ENCODE data around the gene FMNL2. TPM values are rescaled to one million over a fixed set of nuclear protein-coding genes. Genes with fewer than 3 reads are reported as not detected.

Gene FMNL2
- total and polyA plus RNA-seq, 4 experiments from 2014 or later: 0.06 to 1.6 (median 0.94) TPM; not detected in 1

DNA sequence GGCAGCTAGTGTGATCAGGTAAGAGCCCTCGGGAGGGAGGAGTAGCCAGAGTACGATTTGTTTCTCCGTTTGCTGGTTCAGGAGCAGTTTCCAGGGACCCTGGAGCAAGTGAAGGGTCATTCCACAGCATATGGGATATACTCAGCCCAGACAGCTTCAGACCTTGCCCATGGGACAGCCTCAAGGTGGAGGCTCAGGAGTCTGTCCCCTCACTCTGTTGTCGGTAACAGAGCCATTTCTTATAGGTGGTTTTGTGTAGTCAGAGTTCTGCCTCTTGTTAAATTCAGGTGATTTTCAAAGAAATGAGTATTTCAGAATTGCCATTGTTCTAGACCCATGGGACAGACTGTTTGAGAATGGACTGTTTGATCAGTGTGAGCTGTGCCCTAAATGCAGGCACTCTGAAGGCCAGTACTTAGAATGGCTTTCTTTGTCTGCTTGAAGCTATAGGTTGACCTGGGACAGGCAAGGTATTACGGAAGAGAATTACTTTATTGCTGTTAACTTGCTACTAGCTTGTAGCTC is 15.2 kb downstream of the FMNL2 start:
- Histone ChIP-seq H3K4me3 (ENCODE audit: low read length in 2 of 2) (no peak overlapping the region), H3K36me3 (ENCODE audit: insufficient read depth, low read length) (no peaks in the 10 kb centered on the region), H3K27ac (ENCODE audit: low read depth, low read length) (no peak overlapping the region), H3K9me3 (ENCODE audit: control insufficient read depth in 1 of 2, low read length in 2 of 2) (no peaks in the 10 kb centered on the region), H3K4me1 (ENCODE audit: insufficient read depth, low read length) (no peaks in the 10 kb centered on the region), H3K27me3 (ENCODE audit: insufficient read depth, low read length) (no peaks in the 10 kb centered on the region)
- peaks cover 0 to 2% of the 10 kb centered on the region in 2 donors for H3K27me3 Mint-ChIP-seq
- H3K9me3 Mint-ChIP-seq: no peaks in the 10 kb centered on the region
- ChIA-PET CTCF (ENCODE audit: partially characterized antibody) (interaction anchor here (1.1 kb wide), 1 partner anchor 20 kb away, joined by 3 read pairs; no protein-coding TSS in a partner anchor), POLR2A (ENCODE audit: partially characterized antibody) (no interaction called here)
- intact Hi-C loops (cut with micrococcal nuclease): no loop called here
- H3K36me3 Mint-ChIP-seq: no peaks in the 10 kb centered on the region
- no peak overlapping the region for H3K4me3 Mint-ChIP-seq
- DNase-seq: no peak
- no peak overlapping the region for H3K27ac Mint-ChIP-seq
- H3K4me1 Mint-ChIP-seq: no peaks in the 10 kb centered on the region

DNA sequence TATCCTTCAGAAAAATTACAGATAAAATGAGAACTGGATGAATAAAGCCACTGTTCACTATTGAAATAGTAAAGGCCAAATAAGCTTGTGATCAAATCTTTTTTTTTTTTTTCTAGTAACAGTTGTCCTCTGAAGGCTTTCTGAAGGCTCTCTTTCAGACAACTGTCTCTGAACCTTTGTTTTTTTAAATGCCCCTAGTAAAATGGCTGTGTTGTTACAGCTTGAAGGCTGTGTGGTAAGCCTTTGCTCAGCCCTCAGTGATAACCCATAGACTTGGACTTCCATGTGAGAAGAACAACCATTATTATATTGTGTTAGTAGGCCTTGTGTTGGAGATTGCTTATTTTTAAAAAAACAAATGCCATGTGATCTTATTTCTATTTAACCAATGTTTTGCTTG is 17.6 kb downstream of the FMNL2 start:
- Histone ChIP-seq H3K36me3 (ENCODE audit: insufficient read depth, low read length) (no peaks in the 10 kb centered on the region), H3K9me3 (ENCODE audit: control insufficient read depth in 1 of 2, low read length in 2 of 2) (no peaks in the 10 kb centered on the region), H3K4me3 (ENCODE audit: low read length in 2 of 2) (no peak overlapping the region), H3K27me3 (ENCODE audit: insufficient read depth, low read length) (no peaks in the 10 kb centered on the region), H3K27ac (ENCODE audit: low read depth, low read length) (no peak overlapping the region), H3K4me1 (ENCODE audit: insufficient read depth, low read length) (no peaks in the 10 kb centered on the region)
- POLR2A ChIA-PET (ENCODE audit: partially characterized antibody): no interaction called here
- H3K9me3 Mint-ChIP-seq: peaks cover 0 to 2% (median 0%) of the 10 kb centered on the region in 8 donors
- no peaks in the 10 kb centered on the region for H3K4me1 Mint-ChIP-seq
- DNase-seq: no peak
- peaks cover 0 to 2% of the 10 kb centered on the region in 2 donors for H3K27me3 Mint-ChIP-seq
- no peak overlapping the region for H3K4me3 Mint-ChIP-seq
- intact Hi-C loops (cut with micrococcal nuclease): no loop called here
- CTCF ChIA-PET (ENCODE audit: partially characterized antibody): no interaction called here
- H3K36me3 Mint-ChIP-seq: no peaks in the 10 kb centered on the region
- H3K27ac Mint-ChIP-seq: no peak overlapping the region

DNA sequence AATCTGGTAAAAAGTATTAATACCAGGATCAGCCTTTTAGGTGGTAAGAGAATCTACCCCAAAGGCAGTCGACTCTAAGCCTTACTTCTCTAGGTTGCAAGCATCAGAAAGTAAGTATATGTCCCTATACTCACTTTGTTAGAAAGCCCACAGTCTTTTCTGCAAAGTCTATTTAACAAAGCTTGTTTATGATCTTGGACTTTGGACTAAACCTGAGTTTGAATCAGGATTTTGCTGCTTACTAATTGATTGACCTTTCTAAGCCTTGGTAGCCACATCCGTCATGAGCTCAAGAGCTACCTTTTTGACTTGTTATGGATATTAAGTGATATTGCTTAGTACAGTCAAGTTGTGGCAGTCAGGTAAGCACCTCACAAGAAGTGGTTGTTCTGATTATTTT is 18.4 kb downstream of the FMNL2 start:
- no peak overlapping the region for H3K4me3 Mint-ChIP-seq
- no peaks in the 10 kb centered on the region for H3K36me3 Mint-ChIP-seq
- Histone ChIP-seq H3K4me1 (ENCODE audit: insufficient read depth, low read length) (no peaks in the 10 kb centered on the region), H3K27me3 (ENCODE audit: insufficient read depth, low read length) (no peaks in the 10 kb centered on the region), H3K36me3 (ENCODE audit: insufficient read depth, low read length) (no peaks in the 10 kb centered on the region), H3K9me3 (ENCODE audit: control insufficient read depth in 1 of 2, low read length in 2 of 2) (no peaks in the 10 kb centered on the region), H3K4me3 (ENCODE audit: low read length in 2 of 2) (no peak overlapping the region), H3K27ac (ENCODE audit: low read depth, low read length) (no peak overlapping the region)
- peaks cover 0 to 2% (median 0%) of the 10 kb centered on the region in 8 donors for H3K9me3 Mint-ChIP-seq
- DNase-seq: no peak
- CTCF ChIA-PET (ENCODE audit: partially characterized antibody): no interaction called here
- POLR2A ChIA-PET (ENCODE audit: partially characterized antibody): no interaction called here
- no peak overlapping the region for H3K27ac Mint-ChIP-seq
- H3K27me3 Mint-ChIP-seq: peaks cover 0 to 2% of the 10 kb centered on the region in 2 donors
- intact Hi-C loops (cut with micrococcal nuclease): no loop called here
- no peaks in the 10 kb centered on the region for H3K4me1 Mint-ChIP-seq

DNA sequence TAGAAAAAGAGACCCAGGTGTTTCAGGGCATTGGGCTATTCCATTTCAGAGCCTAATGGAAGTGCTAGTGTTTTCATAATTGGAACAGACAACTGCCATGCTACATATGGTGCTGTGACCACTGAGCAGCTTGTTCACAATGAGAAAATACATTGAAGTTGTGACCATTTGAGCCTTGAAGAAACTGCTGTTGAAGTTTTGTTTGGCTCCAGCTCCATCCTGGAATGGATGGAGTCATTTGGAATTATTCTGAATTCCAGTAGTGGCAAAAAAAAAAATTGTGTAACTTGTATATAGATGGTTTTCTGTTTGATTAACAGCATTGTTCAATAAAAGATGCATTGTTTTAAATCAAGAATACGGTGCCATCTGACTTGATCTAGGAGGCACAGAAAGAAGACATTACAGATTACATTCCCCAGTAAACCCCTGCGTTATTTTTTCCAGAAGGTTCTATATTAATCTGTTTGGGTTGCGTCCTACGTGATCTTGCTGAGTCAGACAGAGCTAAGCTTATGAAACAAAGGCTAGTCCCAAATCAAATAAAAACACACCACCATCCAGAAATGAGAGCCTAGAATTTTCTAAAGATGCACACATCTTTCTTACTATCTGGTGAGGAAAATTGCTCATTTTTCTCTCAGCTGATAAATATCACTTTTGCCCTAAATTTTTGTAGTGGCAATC is 19.2 kb downstream of the FMNL2 start:
- H3K4me3 Mint-ChIP-seq: no peak overlapping the region
- H3K27me3 Mint-ChIP-seq: no peaks in the 10 kb centered on the region
- no peak for DNase-seq
- POLR2A ChIA-PET (ENCODE audit: partially characterized antibody): no interaction called here
- no peaks in the 10 kb centered on the region for H3K36me3 ChIP-seq (ENCODE audit: insufficient read depth, low read length)
- no peaks in the 10 kb centered on the region for H3K9me3 ChIP-seq (ENCODE audit: control insufficient read depth in 1 of 2, low read length in 2 of 2)
- H3K4me3 ChIP-seq (ENCODE audit: low read length in 2 of 2): no peak overlapping the region
- no peaks in the 10 kb centered on the region for H3K36me3 Mint-ChIP-seq
- no peaks in the 10 kb centered on the region for H3K4me1 ChIP-seq (ENCODE audit: insufficient read depth, low read length)
- H3K9me3 Mint-ChIP-seq: peaks cover 0 to 2% (median 0%) of the 10 kb centered on the region in 8 donors
- CTCF ChIA-PET (ENCODE audit: partially characterized antibody): no interaction called here
- intact Hi-C loops (cut with micrococcal nuclease): no loop called here
- no peak overlapping the region for H3K27ac Mint-ChIP-seq
- H3K27ac ChIP-seq (ENCODE audit: low read depth, low read length): no peak overlapping the region
- H3K4me1 Mint-ChIP-seq: no peaks in the 10 kb centered on the region
- H3K27me3 ChIP-seq (ENCODE audit: insufficient read depth, low read length): no peaks in the 10 kb centered on the region

- Histone ChIP-seq H3K4me1 (ENCODE audit: insufficient read depth, low read length) (no peaks in the 10 kb centered on the region), H3K27me3 (ENCODE audit: insufficient read depth, low read length) (no peaks in the 10 kb centered on the region), H3K36me3 (ENCODE audit: insufficient read depth, low read length) (no peaks in the 10 kb centered on the region), H3K9me3 (ENCODE audit: control insufficient read depth in 1 of 2, low read length in 2 of 2) (no peaks in the 10 kb centered on the region), H3K4me3 (ENCODE audit: low read length in 2 of 2) (no peak overlapping the region), H3K27ac (ENCODE audit: low read depth, low read length) (no peak overlapping the region)
- intact Hi-C loops (cut with micrococcal nuclease): no loop called here
- Mint-ChIP-seq H3K27me3 (no peaks in the 10 kb centered on the region), H3K4me1 (no peaks in the 10 kb centered on the region), H3K4me3 (no peak overlapping the region), H3K9me3 (peaks cover 0 to 6% (median 0%) of the 10 kb centered on the region in 8 donors), H3K36me3 (no peaks in the 10 kb centered on the region), H3K27ac (no peak overlapping the region)
- ChIA-PET POLR2A (ENCODE audit: partially characterized antibody) (no interaction called here), CTCF (ENCODE audit: partially characterized antibody) (no interaction called here)
- DNase-seq: no peak
Observed at GRCh38 chr2:152354909-152355308, 19.9 kb downstream of the FMNL2 start.

- CTCF ChIA-PET (ENCODE audit: partially characterized antibody): no interaction called here
- no peak overlapping the region for H3K4me3 ChIP-seq (ENCODE audit: low read length in 2 of 2)
- no peaks in the 10 kb centered on the region for H3K9me3 ChIP-seq (ENCODE audit: control insufficient read depth in 1 of 2, low read length in 2 of 2)
- no peak overlapping the region for H3K27ac ChIP-seq (ENCODE audit: low read depth, low read length)
- Mint-ChIP-seq H3K9me3 (peaks cover 0 to 6% (median 0%) of the 10 kb centered on the region in 8 donors), H3K27ac (no peak overlapping the region), H3K27me3 (no peaks in the 10 kb centered on the region), H3K36me3 (no peaks in the 10 kb centered on the region), H3K4me1 (no peaks in the 10 kb centered on the region), H3K4me3 (no peak overlapping the region)
- intact Hi-C loops (cut with micrococcal nuclease): no loop called here
- no peak for DNase-seq
- no peaks in the 10 kb centered on the region for H3K4me1 ChIP-seq (ENCODE audit: insufficient read depth, low read length)
- no peaks in the 10 kb centered on the region for H3K27me3 ChIP-seq (ENCODE audit: insufficient read depth, low read length)
- H3K36me3 ChIP-seq (ENCODE audit: insufficient read depth, low read length): no peaks in the 10 kb centered on the region
- POLR2A ChIA-PET (ENCODE audit: partially characterized antibody): no interaction called here
Observed at GRCh38 chr2:152355409-152355831, 20.4 kb downstream of the FMNL2 start.

DNA sequence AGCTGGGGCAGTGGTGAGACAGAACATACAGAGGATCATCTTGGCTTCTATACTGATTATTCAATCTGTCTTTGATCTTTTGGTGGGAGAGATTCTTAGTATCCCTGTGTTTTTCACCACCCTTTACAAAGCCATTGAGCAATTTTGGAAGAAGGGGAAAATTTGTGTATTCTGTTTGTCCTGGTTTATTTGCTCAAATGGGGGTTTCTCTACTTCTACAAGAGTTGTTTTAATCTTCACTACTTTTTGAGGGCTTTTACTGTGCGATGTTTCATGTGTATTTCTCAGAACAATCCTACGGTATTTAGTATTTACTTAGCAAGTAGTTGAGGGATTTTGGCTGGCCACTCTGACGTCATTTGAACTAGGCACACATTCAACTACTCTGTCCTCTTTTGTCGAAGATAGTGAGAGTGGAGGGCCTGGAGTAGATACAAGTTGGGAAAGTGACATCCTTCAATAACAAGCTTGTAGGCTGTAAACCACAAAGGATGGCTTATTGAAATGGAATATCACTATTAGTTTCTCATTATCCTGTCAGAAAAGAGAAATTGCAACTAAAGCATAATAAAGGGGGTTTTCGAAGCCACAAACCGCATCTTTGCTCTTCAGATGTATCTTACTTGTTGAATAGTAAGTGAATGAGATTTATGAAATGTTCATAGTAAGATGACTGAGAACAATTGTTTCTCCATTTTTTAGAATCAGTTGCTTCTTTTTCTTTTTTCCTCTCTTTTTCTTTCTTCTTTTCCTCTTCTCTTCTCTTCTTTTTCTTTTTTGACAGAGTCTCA is 24.8 kb downstream of the FMNL2 start:
- H3K27ac Mint-ChIP-seq: no peak overlapping the region
- H3K36me3 Mint-ChIP-seq: no peaks in the 10 kb centered on the region
- ChIA-PET CTCF (ENCODE audit: partially characterized antibody) (interaction anchor here (0.6 to 0.7 kb wide), 2 partner anchors 35 to 205 kb away, joined by 3 to 4 read pairs; no protein-coding TSS in a partner anchor), POLR2A (ENCODE audit: partially characterized antibody) (no interaction called here)
- intact Hi-C loops (cut with micrococcal nuclease): no loop called here
- H3K9me3 Mint-ChIP-seq: peaks cover 0 to 6% (median 0%) of the 10 kb centered on the region in 8 donors
- Histone ChIP-seq H3K27ac (ENCODE audit: low read depth, low read length) (no peak overlapping the region), H3K9me3 (ENCODE audit: control insufficient read depth in 1 of 2, low read length in 2 of 2) (no peaks in the 10 kb centered on the region), H3K4me1 (ENCODE audit: insufficient read depth, low read length) (no peaks in the 10 kb centered on the region), H3K36me3 (ENCODE audit: insufficient read depth, low read length) (no peaks in the 10 kb centered on the region), H3K4me3 (ENCODE audit: low read length in 2 of 2) (no peak overlapping the region), H3K27me3 (ENCODE audit: insufficient read depth, low read length) (no peaks in the 10 kb centered on the region)
- no peak for DNase-seq
- H3K4me3 Mint-ChIP-seq: no peak overlapping the region
- peaks cover 0 to 4% of the 10 kb centered on the region in 2 donors for H3K27me3 Mint-ChIP-seq
- H3K4me1 Mint-ChIP-seq: no peaks in the 10 kb centered on the region

All from CD4-positive, alpha-beta memory T cell (primary cell).